Fibroblast of skin of left biceps (primary cell): ENCODE data around the gene ACOT8.

ENCODE experiments used
- DNase-seq, 2 experiments: peaks; one replicate each; pipeline ENCODE4 v3.0.0-alpha.2; 2013; ENCODE audit warnings: low read depth in 2 of 2

ACOT8 gene

DNA sequence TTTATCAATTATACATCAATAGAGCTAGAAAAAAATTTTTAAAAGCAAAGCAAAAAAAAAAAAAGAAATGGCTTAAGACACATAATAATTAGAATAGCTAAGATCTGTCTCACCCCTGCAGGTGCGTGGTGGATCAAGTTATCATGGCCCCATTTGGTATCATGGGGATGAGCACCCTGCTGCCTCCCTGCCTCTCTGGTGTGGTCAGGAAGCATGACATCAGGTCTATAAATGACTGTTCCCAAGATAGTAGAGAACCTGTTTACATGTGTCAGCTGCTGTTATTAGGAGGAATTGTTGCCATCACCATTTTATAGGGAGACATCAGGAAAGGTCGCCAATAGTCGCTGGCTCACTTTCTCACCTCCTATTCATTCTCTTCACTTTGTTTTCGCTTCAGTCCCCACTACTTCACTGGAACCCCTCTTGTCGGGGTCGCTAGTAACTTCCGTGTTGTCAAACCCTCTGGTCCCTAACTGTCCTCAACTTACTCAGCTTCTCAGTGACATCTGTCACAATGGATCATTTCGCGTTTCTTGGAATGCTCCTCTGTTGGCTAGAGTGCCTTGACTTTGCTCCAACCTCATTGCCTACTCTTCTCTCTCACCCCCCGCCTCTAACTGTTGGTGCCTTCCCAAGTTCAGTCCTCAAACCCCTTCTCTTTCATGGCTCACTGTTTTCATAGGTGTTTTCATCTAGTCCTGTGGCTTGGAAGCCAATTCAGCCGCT lies 60.7 kb downstream of the ACOT8 start:
- DNase-seq, result no peak

DNA sequence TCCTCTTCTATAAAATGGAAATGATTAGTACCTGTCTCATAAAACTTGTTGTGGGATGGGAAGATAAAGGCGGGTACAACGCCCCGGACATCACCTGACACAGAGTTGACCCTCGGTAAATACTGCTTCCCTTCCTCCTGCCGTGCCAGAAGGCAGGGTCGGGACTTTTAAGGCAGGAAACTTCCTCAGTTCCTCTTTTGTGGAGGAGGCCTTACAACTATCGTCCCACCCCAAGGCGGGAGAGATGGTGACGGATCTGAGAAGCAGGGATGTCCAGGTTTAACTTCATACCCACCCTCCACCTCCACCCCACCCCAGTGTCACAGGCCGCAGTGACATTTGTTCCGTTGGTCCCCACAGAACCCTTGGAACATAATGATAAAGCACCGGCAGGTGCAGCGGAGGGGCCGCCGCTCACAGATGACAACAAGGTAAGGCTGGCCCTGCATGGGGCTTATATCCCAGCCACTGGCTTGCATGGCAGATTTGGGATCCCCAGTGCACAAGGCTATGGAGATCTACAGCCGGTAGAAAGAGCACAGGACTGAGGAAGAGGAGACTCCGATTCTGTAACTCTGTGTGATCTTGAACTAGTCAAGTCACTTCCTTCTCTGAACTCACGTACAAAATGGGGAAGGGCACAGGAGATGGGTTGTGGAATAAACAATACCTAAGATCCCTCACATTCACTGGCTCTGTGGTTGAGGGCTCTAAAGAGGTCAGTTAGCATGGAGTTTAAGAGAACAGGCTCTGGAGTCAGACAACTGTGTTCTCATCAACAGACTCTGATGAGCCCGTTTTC lies 64.7 kb downstream of the ACOT8 start:
- no peak for DNase-seq
